Duodenal mucosa (tissue), 2 donors: ENCODE measurements around the gene KCNN4.
"Not testable (repeated sequence)": the region's sequence is repeated elsewhere in the genome, so short reads cannot be mapped to it uniquely, and the experiment has no call there.

Source experiments
- H3K27ac ChIP-seq: one replicate; pipeline ENCODE4 v1.7.0; 2013; ENCODE audit warnings: low read depth, low read length
- H3K27me3 ChIP-seq, 2 donors: one replicate each; pipeline ENCODE4 v1.7.0; 2013; ENCODE audit warnings: low read length in 2 of 2, control low read depth in 1 of 2; ENCODE audit not compliant: insufficient read depth in 2 of 2, control insufficient read depth in 1 of 2
- H3K36me3 ChIP-seq, 2 donors: one replicate each; pipeline ENCODE4 v1.7.0; 2013; ENCODE audit warnings: low read length in 2 of 2, control low read depth in 1 of 2; ENCODE audit not compliant: insufficient read depth in 2 of 2, control insufficient read depth in 1 of 2
- H3K4me1 ChIP-seq, 2 donors: one replicate each; pipeline ENCODE4 v1.7.0; 2013; ENCODE audit warnings: low read length in 2 of 2, control low read depth in 1 of 2; ENCODE audit not compliant: insufficient read depth in 2 of 2, control insufficient read depth in 1 of 2
- H3K4me3 ChIP-seq, 2 donors: one replicate each; pipeline ENCODE4 v1.7.0; 2013; ENCODE audit warnings: low read length in 2 of 2, low read depth in 1 of 2
- H3K9ac ChIP-seq, 2 donors: one replicate each; pipeline ENCODE4 v1.7.0; 2013; ENCODE audit warnings: low read length in 2 of 2, low read depth in 1 of 2
- H3K9me3 ChIP-seq, 2 donors: one replicate each; pipeline ENCODE4 v1.7.0; 2013; ENCODE audit warnings: low read length in 2 of 2, control low read depth in 1 of 2; ENCODE audit not compliant: control insufficient read depth in 1 of 2

KCNN4 gene

GRCh38 chr19:43775299-43775890 is 5.4 kb downstream of the KCNN4 start:
- Histone ChIP-seq H3K27ac (no peak overlapping the region), H3K4me1 (peaks cover 36 to 57% of the 10 kb centered on the region in 2 donors), H3K9ac (no peak overlapping the region)

DNA sequence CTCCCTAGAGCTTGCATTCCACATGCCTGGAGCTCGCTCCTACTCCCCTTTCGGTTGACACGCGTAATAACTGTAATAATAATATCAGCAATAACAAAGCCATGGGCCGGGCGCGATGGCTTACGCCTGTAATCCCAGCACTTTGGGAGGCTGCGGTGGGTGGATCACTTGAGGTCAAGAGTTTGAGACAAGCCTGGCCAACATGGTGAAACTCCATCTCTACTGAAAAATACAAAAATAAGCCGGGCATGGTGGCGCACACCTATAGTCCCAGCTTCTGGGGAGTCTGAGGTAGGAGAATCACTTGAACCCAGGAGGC is 5.9 kb downstream of the KCNN4 start:
- peak overlapping the region in 1 of 2 donors; percentile 58 for H3K4me3 ChIP-seq
- not testable (repeated sequence) for H3K9ac ChIP-seq, H3K36me3 ChIP-seq, H3K9me3 ChIP-seq, H3K27me3 ChIP-seq, H3K27ac ChIP-seq
- peaks cover 36 to 55% of the 10 kb centered on the region in 2 donors for H3K4me1 ChIP-seq

More at GRCh38 chr19:43775299-43775890, 5.4 kb downstream of the KCNN4 start:
- Histone ChIP-seq H3K27me3 (no peaks in the 10 kb centered on the region), H3K9me3 (no peaks in the 10 kb centered on the region), H3K4me3 (no peak overlapping the region), H3K36me3 (no peaks in the 10 kb centered on the region)

GRCh38 chr19:43774103-43774939 is 6.5 kb downstream of the KCNN4 start:
- Histone ChIP-seq H3K9me3 (no peaks in the 10 kb centered on the region), H3K27ac (no peak overlapping the region), H3K4me1 (peaks cover 32 to 49% of the 10 kb centered on the region in 2 donors), H3K27me3 (no peaks in the 10 kb centered on the region), H3K4me3 (peak overlapping the region in 1 of 2 donors; percentile 58), H3K36me3 (no peaks in the 10 kb centered on the region), H3K9ac (no peak overlapping the region)

DNA sequence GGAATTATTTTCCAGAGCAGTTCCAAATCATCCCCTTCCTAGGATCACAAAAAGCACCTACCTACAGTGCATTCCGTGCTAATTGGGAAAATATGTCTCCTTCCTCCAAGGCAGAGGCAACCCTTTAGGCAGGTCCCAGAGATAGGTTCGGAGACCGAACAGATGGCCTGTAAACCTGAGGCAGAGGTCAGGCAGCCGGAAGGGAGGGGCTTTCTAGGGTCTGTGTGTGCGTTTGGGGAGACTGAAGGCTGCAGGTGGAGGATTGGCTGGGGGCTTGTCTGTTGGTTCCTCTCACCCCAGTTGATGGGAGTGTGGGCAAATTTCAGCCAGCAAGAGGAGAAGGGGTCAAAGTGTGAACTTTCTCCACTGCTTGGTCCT is 7.1 kb downstream of the KCNN4 start:
- Histone ChIP-seq H3K9me3 (no peaks in the 10 kb centered on the region), H3K27ac (no peak overlapping the region), H3K27me3 (no peaks in the 10 kb centered on the region), H3K4me1 (peaks cover 26 to 43% of the 10 kb centered on the region in 2 donors), H3K9ac (no peak overlapping the region), H3K36me3 (peaks cover 0 to 5% of the 10 kb centered on the region in 2 donors), H3K4me3 (no peak overlapping the region)

DNA sequence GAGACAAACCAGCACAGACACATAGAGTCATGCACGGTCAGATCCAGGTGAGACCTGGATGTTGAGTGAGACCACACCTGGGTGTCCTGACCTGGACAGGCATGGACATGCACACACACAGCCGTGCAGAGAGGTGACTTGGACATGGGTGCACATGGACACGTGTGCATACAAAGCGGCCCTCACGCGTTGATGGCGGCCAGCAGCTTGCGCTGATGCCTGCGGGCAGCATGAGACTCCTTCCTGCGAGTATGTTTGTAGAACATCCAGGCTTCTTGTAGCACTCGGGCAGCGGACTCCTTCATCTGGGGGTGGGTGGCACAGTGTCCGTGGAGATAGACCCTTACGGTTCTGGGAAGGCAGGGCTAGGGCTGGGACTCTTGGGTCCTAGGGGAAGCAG is 11.5 kb downstream of the KCNN4 start:
- Histone ChIP-seq H3K36me3 (peaks cover 0 to 5% of the 10 kb centered on the region in 2 donors), H3K9me3 (no peaks in the 10 kb centered on the region), H3K27me3 (no peaks in the 10 kb centered on the region), H3K9ac (no peak overlapping the region), H3K4me1 (peaks cover 14 to 17% of the 10 kb centered on the region in 2 donors), H3K27ac (no peak overlapping the region), H3K4me3 (no peak overlapping the region)

DNA sequence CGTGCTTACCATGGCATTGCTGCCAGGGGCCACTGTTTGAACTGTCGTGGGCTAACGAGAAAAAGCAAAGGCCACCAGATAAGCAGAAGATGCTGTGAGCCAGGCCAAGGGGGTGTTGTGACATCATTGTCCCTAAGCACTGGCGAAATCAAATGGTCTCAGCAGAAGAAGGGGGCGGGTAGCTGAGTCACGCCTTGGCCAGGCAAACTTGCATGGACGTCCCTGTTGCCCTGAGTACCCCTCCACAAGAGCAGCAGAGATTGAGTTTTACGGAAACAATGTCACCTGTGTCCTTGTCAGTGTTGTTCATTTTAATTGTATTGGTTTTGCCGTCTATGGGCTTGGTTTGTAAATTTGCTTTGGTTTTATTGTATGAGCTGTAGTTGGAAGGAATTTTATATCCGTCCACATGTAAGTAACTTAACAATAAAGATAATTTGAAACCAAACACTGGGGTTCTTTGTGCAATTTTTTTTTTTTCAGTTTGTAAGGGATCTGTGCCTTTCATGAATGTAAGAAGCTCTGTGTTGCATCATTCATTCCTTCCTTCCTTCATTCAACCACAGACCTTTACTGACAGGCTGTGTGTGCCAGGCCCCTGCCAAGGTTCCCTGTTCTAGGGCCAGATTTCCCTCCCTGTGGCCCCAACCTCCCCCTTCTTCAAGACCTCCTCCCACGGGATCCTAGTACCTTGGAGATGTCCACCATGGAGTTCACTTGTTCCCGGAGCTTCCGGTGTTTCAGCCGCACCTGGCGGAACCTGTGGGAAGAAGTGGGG is 12.3 kb downstream of the KCNN4 start:
- H3K36me3 ChIP-seq = peaks cover 0 to 5% of the 10 kb centered on the region in 2 donors
- no peak overlapping the region for H3K27ac ChIP-seq
- no peak overlapping the region for H3K9ac ChIP-seq
- H3K4me3 ChIP-seq = no peak overlapping the region
- H3K9me3 ChIP-seq = no peaks in the 10 kb centered on the region
- no peaks in the 10 kb centered on the region for H3K27me3 ChIP-seq
- peaks cover 14% of the 10 kb centered on the region in 2 donors for H3K4me1 ChIP-seq

- Histone ChIP-seq H3K4me1 (peaks cover 14% of the 10 kb centered on the region in 2 donors), H3K36me3 (peaks cover 0 to 5% of the 10 kb centered on the region in 2 donors), H3K27ac (no peak overlapping the region), H3K27me3 (no peaks in the 10 kb centered on the region), H3K9me3 (no peaks in the 10 kb centered on the region), H3K9ac (no peak overlapping the region), H3K4me3 (no peak overlapping the region)
Observed at GRCh38 chr19:43767818-43768217, 13.0 kb downstream of the KCNN4 start.

- H3K27ac ChIP-seq = no peak overlapping the region
- H3K9ac ChIP-seq = no peak overlapping the region
- no peaks in the 10 kb centered on the region for H3K27me3 ChIP-seq
- H3K36me3 ChIP-seq = peaks cover 0 to 5% of the 10 kb centered on the region in 2 donors
- H3K9me3 ChIP-seq = no peaks in the 10 kb centered on the region
- no peak overlapping the region for H3K4me3 ChIP-seq
- H3K4me1 ChIP-seq = peaks cover 14% of the 10 kb centered on the region in 2 donors
Observed at GRCh38 chr19:43767316-43767715, 13.5 kb downstream of the KCNN4 start.

DNA sequence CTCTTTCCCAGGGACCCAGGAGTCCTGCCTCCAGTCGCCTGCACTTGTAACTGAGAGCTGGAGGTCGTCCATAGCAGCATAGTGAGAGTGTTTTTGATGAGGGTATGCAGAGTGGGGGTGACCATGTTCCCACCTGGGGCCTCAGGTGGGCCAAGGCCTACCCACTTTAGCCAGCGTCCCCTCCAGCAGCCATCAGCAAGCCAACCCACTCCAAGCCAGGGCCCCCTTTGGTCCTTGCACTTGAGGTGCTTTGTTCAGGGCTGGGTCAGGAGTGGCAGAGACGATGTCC is 14.1 kb downstream of the KCNN4 start:
- H3K4me3 ChIP-seq = no peak overlapping the region
- H3K36me3 ChIP-seq = peaks cover 0 to 5% of the 10 kb centered on the region in 2 donors
- peaks cover 14% of the 10 kb centered on the region in 2 donors for H3K4me1 ChIP-seq

More for the DNA sequence above, 14.1 kb downstream of the KCNN4 start:
- no peak overlapping the region for H3K27ac ChIP-seq
- no peaks in the 10 kb centered on the region for H3K27me3 ChIP-seq
- H3K9ac ChIP-seq = no peak overlapping the region
- no peaks in the 10 kb centered on the region for H3K9me3 ChIP-seq
